Measurements from ENCODE around the gene ALX1.
"Not testable (repeated sequence)": the region's sequence is repeated elsewhere in the genome, so short reads cannot be mapped to it uniquely, and the experiment has no call there.

The ALX1 gene

GRCh38 chr12:85301051-85301450 lies 21.0 kb downstream of the ALX1 start:
- no peak for DNase-seq (ENCODE audit: low read depth in 2 of 2)

- no peak for DNase-seq (ENCODE audit: low read depth in 2 of 2)
Observed at GRCh38 chr12:85308374-85308773, 28.4 kb downstream of the ALX1 start.

GRCh38 chr12:85309125-85309566 lies 29.1 kb downstream of the ALX1 start:
- no peak for DNase-seq (ENCODE audit: low read depth in 2 of 2)

GRCh38 chr12:85310025-85310424 lies 30.0 kb downstream of the ALX1 start:
- DNase-seq (ENCODE audit: low read depth in 2 of 2): no peak

- no peak for DNase-seq (ENCODE audit: low read depth in 2 of 2)
Observed at GRCh38 chr12:85310456-85311076, 30.5 kb downstream of the ALX1 start.

GRCh38 chr12:85317866-85318636 lies 38.0 kb downstream of the ALX1 start:
- DNase-seq (ENCODE audit: low read depth in 2 of 2): not testable (repeated sequence)

GRCh38 chr12:85322715-85323114 lies 42.7 kb downstream of the ALX1 start:
- no peak for DNase-seq (ENCODE audit: low read depth in 2 of 2)

- no peak for DNase-seq (ENCODE audit: low read depth in 2 of 2)
Observed at GRCh38 chr12:85325442-85325841, 45.4 kb downstream of the ALX1 start.

GRCh38 chr12:85329913-85330312 lies 49.9 kb downstream of the ALX1 start:
- no peak for DNase-seq (ENCODE audit: low read depth in 2 of 2)

GRCh38 chr12:85348779-85349178 lies 68.8 kb downstream of the ALX1 start:
- DNase-seq (ENCODE audit: low read depth in 2 of 2): no peak

- no peak for DNase-seq (ENCODE audit: low read depth in 2 of 2)
Observed at GRCh38 chr12:85350356-85350755, 70.3 kb downstream of the ALX1 start.

Measured in stimulated activated CD8-positive, alpha-beta memory T cell treated with anti-CD3 and anti-CD28 coated beads, Interleukin-15, amount 100 ng/mL, for 4 hours (primary cell).